Fibroblast of gingiva (primary cell): Measurements from ENCODE around the gene CIB2.

Experiments
- DNase-seq: peaks from one replicate; pipeline ENCODE4 v3.0.0-alpha.2; 2011; ENCODE audit warnings: low read depth

The CIB2 gene

DNA sequence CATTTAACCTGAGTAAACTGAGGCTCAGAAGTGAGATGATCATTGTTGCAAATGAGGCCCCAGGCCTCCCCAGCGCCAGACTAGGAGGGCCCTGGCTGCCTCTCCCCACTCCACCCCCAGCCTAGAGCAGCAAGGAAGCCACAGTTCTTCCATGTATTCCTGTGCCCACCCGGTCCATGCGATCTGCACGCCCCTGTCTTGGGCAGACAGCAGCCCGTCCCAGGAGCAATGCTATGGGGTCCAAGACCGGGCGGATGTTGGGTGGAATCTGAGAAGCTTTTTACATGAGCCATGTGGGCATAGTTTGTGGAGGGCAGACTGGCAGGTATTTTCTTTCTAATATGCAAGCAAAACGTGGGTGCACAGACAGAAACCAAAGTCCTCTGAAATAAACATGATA lies 23.8 kb downstream of the CIB2 start:
- no peak for DNase-seq

DNA sequence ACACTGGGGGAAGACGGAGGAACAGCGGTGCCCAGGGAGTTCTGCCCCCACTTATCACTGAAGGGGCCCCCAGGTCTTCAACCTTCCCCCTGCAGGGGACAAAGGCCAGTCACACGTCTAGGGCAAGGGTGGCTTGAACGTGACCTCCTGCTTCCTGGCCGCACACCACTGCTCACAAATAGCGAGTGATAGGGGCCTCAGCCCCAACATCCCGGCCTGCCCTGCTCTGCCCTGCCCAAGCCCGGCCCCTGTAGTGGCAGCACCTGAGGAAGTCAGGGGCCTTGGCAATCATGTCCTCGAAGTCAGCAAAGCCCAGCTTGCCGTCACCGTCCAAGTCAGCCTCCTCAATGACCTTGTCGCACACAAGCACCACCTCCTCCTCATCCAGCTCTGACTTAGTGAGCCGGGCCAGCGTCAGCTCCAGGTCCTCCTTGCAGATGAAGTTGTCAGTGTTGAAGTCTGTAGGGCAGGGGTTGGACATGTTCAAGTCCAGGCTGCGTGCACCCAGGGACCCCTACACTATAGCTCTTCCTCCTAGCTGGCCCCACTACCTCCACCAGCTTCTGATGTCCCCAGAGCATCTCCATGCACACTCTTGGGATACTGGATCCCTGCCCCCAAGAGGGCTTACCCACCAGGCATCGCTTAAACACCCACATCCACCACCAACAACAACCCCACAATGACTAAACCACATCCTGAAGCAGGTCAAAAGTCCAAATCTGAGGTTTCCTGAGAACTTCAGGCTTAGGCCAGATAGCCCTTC lies 25.6 kb downstream of the CIB2 start:
- DNase-seq, result no peak

GRCh38 chr15:78104566-78105475 lies 26.4 kb downstream of the CIB2 start:
- no peak for DNase-seq

DNA sequence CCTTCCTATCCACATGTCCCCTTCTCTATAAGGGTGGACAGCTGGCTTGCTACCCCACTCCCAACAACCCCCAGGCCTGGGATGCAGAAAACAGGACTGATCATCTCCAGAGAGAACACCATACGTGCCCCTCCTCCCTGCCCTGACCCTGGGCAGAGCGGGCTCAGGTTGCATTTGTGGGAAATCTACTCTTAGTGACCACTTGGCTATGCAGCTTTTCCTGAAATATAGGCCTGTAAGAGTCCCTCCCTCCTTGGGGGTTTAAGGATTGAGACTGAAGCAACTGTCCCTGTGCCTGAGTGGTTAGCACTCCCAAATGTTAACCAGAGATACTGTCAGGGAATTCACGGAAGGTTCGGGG lies 27.1 kb downstream of the CIB2 start:
- no peak for DNase-seq

GRCh38 chr15:78103406-78104118 lies 27.7 kb downstream of the CIB2 start:
- no peak for DNase-seq

DNA sequence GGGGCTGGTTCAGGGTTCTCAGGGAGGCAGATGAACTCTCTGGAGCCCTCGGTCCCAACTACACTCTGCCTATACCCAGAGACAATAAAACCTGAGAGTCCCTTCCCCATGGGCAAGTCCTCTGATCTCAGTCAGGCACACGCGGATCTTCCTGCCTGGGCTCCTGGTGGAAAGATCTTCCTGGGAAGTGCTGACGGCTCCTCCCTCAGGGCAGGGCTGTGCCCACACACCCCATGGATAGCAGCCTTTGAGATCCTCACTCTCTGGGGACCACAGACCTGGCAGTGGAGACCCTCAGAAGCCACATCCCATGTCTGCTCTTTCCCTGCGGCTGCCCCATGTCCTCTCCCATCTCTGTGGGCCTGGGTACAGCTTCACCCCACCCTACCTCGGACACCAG lies 28.5 kb downstream of the CIB2 start:
- DNase-seq, result no peak

DNA sequence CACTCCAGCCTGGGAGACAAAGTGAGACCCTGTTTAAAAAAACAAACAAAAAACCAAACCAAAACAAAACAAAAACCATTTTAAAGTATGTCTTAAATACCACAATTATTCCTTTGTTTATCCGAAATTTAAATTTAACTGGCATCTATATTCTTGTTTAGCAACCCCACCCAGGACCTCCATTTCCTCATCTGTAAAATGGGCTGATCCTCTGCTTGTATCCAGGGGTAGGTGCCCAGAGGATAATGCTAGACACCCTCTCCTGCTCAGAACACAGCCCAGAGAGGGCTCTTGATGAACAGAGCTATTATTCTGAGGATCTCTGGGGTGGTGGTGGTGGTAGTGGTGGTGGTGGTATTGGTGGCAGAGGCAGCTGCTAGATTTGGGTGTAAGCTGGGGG lies 29.0 kb downstream of the CIB2 start:
- DNase-seq, result no peak

- no peak for DNase-seq
Measured at GRCh38 chr15:78101423-78102105, 29.7 kb downstream of the CIB2 start.

- DNase-seq, result no peak
Measured at GRCh38 chr15:78100886-78101285, 30.4 kb downstream of the CIB2 start.

- DNase-seq, result no peak
Measured at GRCh38 chr15:78098131-78098755, 33.0 kb downstream of the CIB2 start.

GRCh38 chr15:78097667-78098066 lies 33.6 kb downstream of the CIB2 start:
- no peak for DNase-seq

GRCh38 chr15:78093242-78094020 lies 37.8 kb downstream of the CIB2 start:
- peak; percentile 80 for DNase-seq

DNA sequence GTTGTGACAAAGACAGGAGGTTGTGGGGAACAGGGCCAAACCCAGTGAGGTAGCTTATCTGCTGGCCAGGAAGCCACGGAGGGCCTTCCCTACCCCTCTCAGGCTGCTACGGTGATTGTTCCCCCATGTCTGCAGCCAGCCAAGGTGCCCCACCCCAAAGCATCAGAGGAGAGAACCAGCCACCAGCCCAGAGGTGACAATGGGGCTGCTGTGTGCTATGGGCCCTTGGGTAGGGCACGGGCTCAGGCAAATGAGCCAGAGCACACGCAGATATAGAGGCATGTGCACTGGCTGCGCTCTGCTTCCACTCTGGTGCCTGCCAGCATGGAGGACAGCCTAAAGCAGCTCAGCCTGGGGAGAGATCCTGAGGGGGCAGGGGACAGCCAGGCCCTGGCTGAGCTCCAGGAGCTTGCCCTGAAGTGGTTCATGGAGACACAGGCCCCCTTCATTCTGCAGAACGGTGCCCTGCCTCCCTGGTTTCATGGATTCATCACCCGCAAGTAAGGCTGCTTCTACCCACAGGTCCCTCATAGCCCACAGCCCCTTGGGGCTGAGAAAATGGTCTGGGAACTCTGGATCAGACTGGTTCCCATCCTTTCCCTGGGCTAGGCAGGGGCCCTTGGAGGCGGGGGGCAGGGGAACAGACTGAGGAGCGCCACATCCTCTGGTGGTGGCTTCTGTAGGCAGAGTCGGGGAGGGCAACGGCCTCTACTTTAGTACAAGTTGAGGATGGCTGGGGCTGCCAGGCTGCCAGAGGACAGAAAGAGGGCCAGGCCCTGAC lies 38.8 kb downstream of the CIB2 start, which contains the start of gene SH2D7:
Gene SH2D7 (plus strand): TSS at position 301 of the 781 bp plus-strand sequence. CDS start 24 bp downstream, at position 325.
- DNase-seq, result no peak

GRCh38 chr15:78090422-78091063 lies 40.7 kb downstream of the CIB2 start:
- no peak for DNase-seq

- DNase-seq, result no peak
Measured at GRCh38 chr15:78088773-78089080, 42.5 kb downstream of the CIB2 start.

DNA sequence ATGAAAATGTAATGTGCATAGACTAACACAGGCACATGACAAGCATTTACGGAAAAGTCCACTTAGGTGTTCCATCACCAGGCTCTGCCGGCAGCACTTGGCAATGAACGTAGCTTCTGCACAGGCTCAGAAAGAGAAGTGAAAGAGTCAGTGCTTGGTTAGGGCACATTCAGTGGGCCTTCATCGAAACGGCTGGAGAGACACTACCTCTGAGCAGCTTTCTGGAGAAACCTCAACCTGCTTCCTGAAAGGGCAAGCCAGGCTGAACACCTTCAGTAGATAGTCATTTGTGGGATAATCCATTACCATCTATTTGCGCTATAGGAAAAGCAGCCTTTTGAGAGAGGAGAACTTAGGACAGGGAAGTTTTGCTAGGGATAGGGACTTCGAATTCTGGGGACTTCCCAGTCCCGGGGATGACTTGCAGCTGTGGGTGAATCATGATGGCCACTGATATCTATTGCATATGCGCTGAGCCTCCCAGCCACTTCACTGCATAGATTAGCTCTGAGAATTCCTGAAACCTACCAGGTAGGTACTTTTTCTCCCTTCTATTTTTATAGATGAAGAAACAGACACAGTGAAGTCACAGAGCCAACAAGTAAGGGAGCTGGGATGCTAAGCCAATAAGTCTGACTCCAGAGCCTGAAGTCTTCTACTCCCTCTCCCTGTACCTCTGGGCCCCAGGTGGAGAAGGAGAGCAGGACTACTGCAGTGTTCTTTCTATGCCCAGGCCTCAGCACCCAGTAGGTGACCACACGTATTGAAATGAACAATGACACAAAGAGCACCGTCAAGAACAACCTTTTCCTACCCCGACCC lies 43.1 kb downstream of the CIB2 start:
- no peak for DNase-seq

- peak; percentile 86 for DNase-seq
Measured at GRCh38 chr15:78085928-78086327, 45.3 kb downstream of the CIB2 start.

DNA sequence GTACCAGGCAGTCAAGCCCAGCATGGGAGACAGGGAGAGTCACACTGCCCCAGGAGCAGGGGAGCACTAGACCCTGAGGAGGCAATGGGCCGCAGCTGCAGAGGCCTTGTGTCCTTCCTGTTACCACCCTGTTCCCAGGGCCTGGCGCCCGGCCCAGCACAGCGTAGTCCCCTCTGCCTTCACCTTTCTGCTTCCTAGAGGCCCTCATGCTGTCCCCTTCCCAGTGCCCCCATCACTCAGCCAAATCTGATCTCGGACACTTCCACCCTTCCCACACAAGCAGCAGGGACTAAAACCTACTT lies 46.8 kb downstream of the CIB2 start:
- no peak for DNase-seq
